Measurements from ENCODE around the gene TRIM33.
A peak's percentile ranks its signal among the peaks of the same experiment; 100 is the strongest.

- TF ChIP-seq CTCF (IDR thresholded peaks at IDR 0.05) (no peak), POLR2A (IDR thresholded peaks at IDR 0.05) (no peak), EP300 (IDR thresholded peaks at IDR 0.05) (peak in 1 of 2 donors; percentile 31)
Measured at GRCh38 chr1:114369930-114370329, 141.1 kb downstream of the TRIM33 start.

Measured in tibial nerve (tissue), 4 donors.